GM12874 (cell line): Measurements from ENCODE around the gene RPTOR.

ENCODE experiments used
- CTCF ChIP-seq: IDR thresholded peaks from 2 replicates; pipeline ENCODE4 v1.5.1; 2011; ENCODE audit warnings: low read depth, mild to moderate bottlenecking, control low read depth, low read length, moderate library complexity; ENCODE audit not compliant: insufficient read depth

The RPTOR gene

GRCh38 chr17:80935526-80935925, 390.9 kb downstream of the RPTOR start:
- TF ChIP-seq CTCF, result no peak

GRCh38 chr17:80936218-80936617, 391.6 kb downstream of the RPTOR start:
- no peak for TF ChIP-seq CTCF

GRCh38 chr17:80936723-80937122, 392.1 kb downstream of the RPTOR start:
- no peak for TF ChIP-seq CTCF

- TF ChIP-seq CTCF, result no peak
Measured at GRCh38 chr17:80937462-80938381, 393.1 kb downstream of the RPTOR start.

- TF ChIP-seq CTCF, result no peak
Measured at GRCh38 chr17:80938556-80938955, 393.9 kb downstream of the RPTOR start.

- no peak for TF ChIP-seq CTCF
Measured at GRCh38 chr17:80939151-80940145, 394.8 kb downstream of the RPTOR start.
